Activated CD4-positive, alpha-beta T cell treated with anti-CD3 and anti-CD28 coated beads for 48 hours (primary cell): ENCODE data around the gene RGS6.

Experiments
- DNase-seq: peaks from one replicate; pipeline ENCODE4 v3.0.0-alpha.2; 2020

RGS6 gene

DNA sequence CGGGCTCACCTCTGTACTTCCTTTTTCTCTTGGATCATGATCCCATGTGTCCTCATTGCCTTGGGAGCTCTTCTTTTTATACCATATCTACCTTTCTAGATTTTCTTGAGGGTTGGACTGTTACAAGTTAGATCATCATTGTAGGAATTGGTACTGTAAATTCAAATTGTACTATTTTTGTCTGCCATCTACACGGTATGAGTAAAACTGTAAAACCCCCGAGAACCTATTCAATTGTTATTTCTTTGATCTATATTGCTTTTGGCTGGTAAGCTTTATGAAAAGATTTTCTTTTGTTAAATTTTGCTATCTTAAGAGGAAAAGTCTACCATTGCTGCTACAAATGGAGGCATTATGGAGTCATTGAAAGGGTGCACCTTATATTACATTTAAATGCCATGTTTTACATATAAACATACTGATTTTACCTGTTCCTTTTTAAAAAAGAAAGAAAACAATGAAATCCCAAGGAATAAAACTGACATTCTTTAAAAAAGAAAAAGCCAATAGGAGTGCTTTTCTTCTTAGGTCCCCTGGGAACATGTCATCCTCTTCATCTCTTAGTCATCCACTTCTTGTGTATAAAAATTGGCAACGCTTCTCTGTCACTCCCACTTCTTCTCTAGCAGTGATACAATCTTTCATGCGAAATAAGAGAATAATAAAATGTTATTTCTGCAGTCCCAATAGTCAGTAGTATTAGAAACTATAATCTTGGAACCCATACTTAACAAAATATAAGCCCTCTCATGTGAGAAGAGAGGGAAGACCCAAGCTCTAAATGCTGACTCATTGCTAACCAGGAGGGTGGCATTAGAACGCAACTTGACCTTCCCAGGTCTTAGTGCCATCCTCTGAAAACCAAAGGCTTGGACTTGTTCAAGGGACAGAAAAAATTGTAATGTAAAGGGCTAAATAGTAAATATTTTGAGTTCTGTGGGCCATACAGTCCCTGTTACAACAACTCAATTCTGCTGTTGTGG, 20.4 kb downstream of the RGS6 start:
- DNase-seq: no peak

DNA sequence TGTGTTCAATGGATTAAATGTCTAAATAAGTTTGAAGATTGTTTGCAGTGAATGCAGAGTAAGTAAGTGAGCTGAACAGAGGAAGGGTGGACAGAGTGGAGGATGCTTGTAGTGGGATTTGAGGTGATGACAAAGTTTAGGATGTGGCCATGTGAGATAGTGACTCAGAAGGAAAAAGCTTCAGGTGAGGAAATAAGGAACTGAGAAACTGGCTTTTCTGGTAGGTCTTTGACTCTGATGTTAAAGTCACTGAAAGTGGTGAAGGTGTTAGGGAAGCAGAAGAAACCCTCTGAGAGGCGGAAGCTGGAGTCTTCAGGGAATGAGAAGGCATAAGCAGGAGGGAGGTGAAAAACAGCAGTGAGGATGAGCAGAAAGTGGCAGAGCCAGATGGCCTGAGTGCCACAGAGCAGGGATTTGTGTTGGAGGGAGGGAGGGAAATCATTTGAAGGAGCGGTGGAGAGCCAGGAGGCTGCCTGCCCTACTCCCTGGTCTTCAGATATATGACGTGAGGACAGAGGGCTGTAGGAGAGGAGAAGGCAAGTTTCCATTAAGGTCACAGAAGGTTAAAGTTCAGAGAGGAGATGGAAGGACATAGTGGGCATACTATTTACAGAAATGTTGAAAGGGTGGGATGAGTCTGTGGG, 24.8 kb downstream of the RGS6 start:
- DNase-seq: no peak

DNA sequence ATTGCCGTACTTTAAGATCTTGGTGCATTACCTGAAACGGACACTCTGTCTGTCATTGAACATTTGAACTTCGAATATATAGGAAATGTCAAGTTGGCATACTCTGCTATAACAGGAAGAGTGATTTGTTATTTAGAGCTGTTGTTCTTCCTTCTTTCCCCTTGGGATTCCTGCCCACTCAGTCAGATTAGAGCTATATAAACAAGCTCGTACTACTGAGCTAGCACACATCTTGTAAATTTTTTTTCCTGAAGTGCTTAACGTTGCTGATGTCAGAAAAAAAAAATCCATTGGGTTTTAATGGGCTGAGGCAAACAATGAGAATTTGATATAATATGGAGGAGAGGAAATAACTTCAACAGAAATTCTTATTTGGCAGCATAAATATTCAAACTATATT, 26.8 kb downstream of the RGS6 start:
- no peak for DNase-seq

DNA sequence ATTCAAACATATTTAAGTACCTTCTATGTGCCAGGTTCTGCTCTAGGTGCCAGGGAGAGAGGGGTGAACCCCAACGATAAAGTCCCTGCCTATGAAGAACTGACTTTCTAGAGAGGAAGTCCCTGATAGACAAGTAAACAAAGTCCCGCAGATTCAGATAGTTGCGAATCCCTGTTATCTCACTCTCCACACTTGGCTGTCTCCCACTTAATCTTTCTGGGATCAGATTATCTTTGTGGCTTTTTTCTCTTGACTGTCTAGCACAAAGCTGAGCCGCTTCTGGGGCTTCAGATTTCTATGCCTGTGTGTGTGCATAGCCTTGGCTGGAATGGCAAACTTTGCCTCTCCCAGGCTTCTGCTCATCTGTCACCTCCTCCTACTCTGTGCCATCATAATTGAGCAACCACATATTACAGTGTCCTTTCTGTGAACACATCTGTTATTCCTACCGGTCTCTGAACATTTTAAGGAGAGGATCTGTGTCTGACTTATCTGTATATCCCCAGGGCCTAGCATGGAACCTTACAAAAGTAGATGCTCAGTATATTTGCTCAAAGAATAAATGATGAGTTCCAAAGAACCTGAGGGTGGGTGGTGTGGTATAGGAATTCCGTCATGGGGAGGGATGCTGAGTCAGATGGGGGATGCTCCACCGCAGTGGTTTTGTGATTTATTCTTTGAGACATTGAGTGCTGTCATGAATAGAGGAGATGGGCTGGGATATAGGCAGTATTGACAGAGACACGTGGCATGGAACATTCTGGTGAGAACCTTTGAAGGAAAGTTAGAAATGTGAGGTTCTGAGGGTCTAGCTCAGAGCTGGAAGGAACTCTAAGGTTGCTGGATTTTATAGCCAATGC, 28.5 kb downstream of the RGS6 start:
- DNase-seq: no peak

DNA sequence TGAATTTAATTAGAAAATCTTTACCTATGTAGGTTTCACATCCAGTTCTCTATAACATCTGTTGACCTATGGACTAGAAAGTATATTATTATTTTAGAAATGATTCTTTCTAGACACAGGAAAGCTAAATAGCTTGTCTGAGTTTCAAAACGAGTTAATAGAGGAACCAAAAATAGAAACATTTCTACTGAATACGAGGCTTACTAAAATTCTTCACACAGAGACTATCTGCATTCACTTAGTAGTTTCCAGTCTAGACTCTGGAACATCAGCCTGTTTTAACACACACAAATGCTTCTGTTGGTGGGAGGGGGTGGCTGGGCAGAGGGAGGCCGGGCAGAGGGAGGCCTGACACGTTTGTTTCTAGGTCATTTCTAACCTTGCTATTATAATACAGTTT, 29.7 kb downstream of the RGS6 start:
- no peak for DNase-seq

DNA sequence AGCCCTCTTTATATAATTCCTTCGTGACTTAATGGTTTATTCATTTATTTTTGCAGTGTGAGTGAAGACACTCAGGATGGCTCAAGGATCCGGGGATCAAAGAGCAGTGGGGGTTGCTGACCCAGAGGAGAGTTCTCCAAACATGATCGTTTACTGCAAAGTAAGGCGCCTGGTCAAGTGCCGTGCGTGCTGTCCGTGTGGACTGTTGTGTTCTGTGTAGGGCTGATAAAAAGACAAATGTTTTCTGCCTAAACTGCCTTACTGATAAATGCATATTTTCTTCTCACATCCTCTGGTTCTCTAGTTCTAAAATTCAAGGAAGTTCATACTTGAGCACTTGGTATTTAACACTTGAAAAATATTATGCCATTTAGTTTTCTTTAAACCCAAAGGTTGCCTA, 32.5 kb downstream of the RGS6 start:
- no peak for DNase-seq

DNA sequence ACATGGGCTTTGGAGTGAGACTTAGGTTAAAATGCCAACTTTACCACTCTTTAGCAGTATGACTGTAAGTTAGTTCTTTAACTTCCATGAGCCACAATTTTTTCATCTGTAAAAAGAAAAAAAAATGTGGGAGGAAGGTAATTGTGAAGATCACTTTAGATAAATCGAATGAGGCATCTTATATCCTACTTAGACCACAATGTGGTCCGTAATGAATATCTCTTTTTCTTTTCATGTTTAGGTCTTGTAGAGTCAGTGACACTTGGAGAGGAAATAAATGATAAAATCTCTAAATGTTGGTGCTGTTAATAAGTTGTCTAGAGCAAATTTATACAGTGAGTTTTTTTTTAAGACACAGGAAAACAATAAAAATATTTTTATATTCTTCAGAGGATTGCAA, 34.3 kb downstream of the RGS6 start:
- no peak for DNase-seq

DNA sequence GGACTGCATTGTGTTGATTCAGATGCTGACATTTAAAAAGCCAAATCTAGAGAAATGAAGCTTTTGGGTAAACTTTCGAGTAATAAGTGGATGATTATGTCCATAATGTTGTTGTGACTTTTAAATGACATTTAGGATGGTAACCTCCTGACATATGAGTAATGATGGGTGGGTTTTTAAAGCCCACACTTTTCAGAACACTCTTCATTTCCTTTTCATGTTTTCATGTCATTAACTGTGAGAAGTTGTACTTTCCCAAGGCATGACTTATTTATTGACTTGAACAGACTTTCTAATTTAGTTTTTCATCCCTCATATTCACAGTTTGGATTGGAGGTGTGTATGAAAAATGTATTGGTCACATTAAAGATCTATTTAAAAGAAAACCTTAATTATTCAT, 35.5 kb downstream of the RGS6 start:
- DNase-seq: no peak

DNA sequence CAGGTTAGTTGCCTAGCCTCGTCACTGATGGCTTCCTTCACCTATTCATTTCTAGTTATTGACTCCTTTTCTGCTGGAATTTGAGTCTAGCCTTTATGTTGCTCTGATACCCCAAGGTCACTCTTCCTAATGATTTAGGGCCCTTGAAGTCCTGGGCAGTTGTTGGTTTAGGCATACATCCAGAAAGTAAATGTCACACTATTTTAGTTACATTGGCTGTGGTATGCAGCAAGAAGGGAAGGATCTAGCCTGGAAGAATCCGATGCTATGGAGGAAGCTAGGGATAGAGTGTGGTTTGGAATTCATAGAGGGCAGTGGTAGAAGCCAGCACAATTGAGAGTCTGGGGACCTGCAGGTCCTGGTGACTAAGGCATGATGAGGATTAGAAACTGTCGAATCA, 38.0 kb downstream of the RGS6 start:
- no peak for DNase-seq

DNA sequence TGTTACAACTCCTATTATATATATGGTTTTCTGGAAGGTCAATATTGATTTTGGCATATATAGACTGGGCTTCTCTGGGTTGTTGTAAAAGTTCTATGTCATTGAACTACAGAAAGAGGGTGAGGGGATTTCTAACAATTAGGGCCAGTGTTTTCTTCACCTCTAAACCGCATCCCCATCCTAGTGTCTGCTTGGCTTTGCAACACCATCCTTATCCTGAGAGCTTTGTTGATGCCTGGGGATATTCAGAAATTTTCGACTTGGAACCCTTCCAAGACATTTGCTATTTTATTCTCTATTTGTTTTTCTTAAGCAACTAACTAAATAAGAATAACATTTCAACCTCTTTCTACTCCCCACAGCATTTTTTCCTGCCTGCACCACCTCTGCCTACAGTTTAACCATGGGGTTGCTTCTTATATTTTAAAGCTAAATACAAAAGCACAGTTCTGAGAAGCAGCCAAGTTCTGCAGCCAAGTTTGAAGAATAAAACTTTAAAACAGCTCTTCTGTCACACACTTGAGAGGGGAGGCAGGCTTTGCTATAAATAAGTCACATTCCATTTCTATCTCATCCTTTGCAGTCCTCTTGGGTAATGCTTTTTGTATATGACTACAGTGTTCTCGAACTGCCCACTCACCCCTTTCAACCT, 53.4 kb downstream of the RGS6 start:
- no peak for DNase-seq

DNA sequence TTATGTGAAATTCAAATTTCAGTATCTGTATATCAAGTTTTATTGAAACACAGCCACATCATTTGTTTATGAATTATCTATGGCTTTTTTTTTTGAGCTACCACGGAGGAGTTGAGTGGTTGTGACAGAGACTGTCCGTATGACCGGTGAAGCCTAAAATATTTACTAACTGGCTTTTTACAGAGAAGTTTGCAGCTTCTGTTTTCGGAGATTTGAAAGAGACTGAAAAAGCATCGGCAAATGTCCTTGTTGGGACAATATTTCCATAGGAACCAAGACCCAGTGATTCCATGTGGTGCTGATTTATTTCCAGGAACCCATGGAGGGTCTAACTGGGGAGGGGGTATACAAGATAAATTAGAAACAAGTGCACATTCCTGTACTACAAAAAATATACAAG, 56.2 kb downstream of the RGS6 start:
- DNase-seq: no peak

DNA sequence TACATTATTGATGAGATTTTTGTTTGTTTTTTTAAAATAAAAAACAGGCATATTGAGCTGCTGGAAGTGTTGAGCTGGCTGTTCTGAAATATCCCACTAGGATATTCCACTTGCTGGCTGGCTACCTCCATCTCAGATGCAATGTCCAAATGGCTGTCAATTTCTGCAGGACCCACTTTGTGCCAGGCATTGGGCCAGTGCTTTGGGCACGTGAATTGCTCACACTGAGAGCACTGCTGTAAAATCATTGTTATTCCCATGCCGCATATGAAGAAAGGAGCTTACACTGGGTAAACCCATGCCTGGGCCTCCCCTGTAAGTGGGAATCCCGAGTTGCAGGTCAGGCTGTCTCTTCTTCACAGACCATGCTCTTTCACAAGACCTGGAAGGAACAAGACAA, 56.7 kb downstream of the RGS6 start:
- DNase-seq: no peak

DNA sequence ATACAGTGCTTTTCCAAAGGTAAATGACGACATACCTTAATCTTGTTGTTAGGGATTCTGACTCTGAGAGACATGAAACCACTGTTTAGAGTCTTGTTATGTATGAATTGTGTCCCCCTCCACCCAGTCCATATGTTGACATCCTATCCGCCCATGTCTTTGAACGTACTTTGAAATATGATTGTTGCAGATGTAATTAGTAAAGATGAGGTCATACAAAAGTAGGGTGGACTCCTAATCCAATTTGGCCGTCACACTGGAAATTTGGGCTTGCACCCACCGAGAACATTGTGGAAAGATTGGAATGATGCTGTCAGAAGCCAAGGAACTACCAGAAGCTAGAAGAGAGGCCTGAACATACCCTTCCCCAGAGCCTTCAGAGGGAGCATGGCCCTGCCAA, 62.2 kb downstream of the RGS6 start:
- DNase-seq: no peak

DNA sequence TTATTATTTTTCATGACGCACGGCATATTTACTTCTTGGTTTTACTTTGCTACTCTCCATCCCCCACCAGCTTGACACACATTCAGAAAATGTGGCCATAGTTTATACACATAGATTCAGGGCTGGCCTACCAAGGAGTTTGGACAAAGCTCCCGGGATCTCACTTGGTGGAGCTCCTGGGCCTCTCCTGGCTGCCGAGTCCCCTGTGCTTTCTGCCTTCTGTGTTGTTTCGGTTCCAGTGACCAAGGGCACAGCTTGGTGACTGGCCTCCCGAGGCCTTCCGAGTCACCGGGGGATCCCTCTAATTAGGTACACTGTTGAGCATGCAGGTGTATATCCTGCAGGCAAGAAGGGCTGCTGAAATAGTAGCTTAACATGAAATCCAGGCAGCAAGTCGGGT, 63.5 kb downstream of the RGS6 start:
- no peak for DNase-seq

DNA sequence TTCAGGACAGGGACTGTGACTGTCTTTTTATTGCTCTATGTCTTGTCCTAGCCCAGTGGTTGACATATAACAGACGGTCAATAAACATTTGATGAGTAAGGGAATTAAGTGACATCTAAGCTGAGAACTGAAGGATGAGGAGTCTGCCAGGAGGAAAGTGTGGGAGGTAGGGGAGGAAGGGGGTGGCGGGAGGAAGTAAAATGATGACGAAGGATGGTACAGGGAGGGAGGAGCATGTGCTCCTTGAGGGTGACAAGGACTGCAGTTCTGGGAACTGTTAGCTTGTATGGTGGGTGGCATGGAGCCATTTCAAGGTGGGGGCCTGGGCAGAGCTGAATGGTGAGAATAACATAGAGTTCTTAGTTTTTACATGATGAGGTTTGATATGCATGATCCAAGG, 64.4 kb downstream of the RGS6 start:
- no peak for DNase-seq

DNA sequence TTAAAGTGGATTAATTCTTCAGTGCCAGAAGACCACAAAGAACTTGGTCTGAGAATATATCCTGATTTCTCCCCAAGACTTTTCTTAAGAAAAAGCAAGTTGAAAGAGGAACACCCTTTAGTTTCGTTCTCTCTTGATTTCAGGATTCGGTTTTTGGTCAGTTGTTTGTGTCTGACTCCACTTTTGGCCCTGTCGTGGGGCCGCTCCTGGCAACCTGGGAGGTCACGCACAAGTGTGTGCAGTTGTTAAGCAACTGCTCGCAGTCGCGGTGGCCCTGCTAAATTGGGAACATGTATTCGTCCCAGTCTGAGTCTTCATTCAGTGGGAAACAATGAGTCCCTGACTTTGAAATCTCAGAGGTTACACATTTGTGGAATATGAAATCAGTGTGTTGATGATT, 68.7 kb downstream of the RGS6 start:
- no peak for DNase-seq

DNA sequence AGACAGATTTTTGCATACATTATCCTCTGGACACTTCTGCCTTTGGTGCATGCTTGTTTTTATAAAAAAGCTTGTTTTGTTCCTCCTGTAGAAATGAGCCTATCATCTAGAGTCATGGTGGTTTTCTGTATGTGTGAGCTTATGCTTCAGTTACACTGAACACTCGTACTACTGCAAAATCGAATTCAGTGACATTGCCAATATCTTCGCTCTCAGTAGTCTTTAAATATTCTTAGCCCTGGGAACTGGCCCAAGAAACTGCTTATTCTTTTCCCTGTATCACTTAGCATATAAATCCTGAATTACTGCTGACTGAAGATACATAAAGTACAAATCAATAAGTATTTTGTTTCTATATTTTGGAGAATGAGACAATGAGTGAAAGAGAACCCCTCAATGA, 70.5 kb downstream of the RGS6 start:
- DNase-seq: no peak

DNA sequence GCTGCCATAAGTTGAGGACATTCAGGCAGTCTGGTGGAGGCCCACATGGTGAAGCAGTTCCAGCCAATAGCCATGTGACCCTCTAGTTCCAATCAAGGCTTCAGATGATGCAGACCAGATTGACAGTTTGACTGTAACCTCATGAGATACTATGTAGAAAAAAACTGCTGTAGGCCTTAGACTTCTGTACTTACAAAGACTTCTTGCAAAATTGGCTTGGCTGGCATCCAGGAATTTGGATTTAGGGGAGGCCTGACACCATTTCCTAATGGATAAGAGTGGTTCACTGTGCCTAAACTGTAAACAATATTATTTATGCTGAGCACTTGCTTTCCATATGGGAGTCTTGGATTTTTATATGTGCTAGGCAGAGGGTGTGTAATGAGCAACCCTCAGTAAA, 76.4 kb downstream of the RGS6 start:
- DNase-seq: no peak

DNA sequence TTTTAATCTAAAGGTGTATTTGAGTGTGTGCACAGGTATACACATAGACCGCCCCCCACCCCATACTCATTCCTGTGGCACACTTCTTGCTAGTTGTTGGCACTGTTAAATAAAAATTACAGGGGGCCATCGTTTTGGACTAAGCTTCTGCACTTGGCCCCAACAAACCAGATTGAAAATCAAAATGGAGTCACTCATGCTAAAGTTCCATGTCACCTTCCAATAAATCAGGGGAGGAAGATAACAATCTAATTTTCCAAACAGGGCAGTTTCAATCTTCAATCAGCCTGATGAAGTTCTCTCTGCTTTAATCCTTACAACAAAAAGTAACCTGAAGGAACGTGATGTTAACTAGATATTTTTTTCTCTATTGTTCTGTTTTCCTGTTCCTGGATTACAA, 78.2 kb downstream of the RGS6 start:
- no peak for DNase-seq

DNA sequence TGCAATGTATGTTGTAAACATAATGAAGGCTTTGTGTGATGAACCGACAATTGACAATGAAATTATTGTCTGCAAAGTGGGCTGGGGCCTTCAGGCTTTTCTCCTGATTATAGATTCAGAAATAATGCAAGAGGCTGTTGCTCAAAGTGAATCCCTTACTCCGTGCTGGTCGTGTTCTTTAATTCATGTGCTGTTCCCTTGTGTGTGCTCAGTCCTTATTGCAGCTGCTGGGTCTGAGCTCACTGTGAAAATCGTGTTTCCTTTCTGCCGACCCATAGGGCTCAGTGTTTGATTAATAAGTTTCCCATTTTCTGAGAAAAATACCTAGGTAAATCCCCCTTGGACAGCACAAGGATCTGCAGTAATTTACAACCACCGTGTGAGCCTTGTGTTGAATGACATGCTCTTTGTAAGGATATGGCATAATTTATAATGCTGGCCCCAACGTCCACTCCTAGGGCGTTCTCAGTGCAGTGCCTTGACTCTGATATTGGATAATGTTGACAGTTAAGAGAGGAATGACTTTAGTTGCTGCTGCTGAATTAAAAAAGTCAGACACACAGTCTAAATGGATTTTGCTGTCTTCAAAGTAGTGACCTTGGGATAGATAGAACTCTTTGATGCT, 81.6 kb downstream of the RGS6 start:
- no peak for DNase-seq

DNA sequence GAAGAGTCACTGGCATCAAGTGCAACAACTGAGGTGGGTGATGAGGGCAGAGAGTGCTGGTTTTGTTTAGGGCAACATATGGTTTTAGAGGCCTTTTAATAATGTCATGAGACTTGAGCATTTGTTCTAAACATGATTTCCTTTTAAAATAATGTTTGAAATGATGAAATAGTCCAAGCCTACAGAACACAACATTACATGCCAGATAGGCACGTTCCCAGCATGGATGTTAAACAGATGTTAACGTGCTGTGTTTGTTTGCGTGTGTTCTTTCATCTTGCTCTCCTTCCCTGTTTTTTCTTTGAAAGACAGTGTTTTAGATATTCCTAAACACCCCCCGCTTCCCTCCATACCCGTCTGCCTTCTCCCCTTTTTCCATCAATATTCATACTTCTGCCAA, 82.3 kb downstream of the RGS6 start:
- no peak for DNase-seq

DNA sequence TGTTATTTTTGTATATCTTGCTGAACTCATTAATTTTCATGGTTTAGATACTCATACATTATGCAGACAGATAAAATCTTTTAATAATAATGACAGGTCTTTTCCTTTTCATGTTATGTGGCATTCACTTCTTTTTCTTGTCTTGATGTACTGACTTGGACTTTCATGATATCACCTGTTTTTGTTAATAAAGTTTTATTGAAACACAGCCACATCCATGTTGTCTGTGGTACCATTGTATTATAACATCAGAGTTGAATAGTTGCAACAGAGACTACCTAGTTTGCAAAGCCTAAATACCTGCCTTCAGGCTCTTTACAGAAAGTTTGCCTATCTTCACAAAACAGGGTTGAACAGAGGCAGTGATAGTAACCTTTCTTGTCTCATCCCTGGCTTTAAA, 85.1 kb downstream of the RGS6 start:
- DNase-seq: no peak
